ENCODE results near the gene DMBT1. TPM values are rescaled to one million over a fixed set of nuclear protein-coding genes. Genes with fewer than 3 reads are reported as not detected.
"Not testable (repeated sequence)": the region's sequence is repeated elsewhere in the genome, so short reads cannot be mapped to it uniquely, and the experiment has no call there.

Gene DMBT1
- total RNA-seq, 1 donor from 2014 or later: 6.5 TPM

GRCh38 chr10:122576291-122576690, 15.7 kb downstream of the DMBT1 start:
- peaks cover 20% of the 10 kb centered on the region for H3K27me3 Mint-ChIP-seq

GRCh38 chr10:122577311-122577885, 16.8 kb downstream of the DMBT1 start:
- Mint-ChIP-seq H3K36me3 (no peaks in the 10 kb centered on the region), H3K4me1 (ENCODE audit: unreplicated experiment) (no peaks in the 10 kb centered on the region)

More at GRCh38 chr10:122576291-122576690, 15.7 kb downstream of the DMBT1 start:
- H3K27ac Mint-ChIP-seq: no peak overlapping the region
- H3K36me3 Mint-ChIP-seq: no peaks in the 10 kb centered on the region
- no peak for DNase-seq (ENCODE audit: extremely low spot score, unreplicated experiment)
- H3K4me3 Mint-ChIP-seq: no peak overlapping the region
- H3K9me3 Mint-ChIP-seq: no peaks in the 10 kb centered on the region
- TF ChIP-seq CTCF (conservative IDR thresholded peaks at IDR 0.05): no peak
- H3K4me1 Mint-ChIP-seq (ENCODE audit: unreplicated experiment): no peaks in the 10 kb centered on the region

GRCh38 chr10:122586070-122586469, 25.5 kb downstream of the DMBT1 start:
- not testable (repeated sequence) for H3K27ac Mint-ChIP-seq; H3K4me3 Mint-ChIP-seq; DNase-seq (ENCODE audit: extremely low spot score, unreplicated experiment); H3K9me3 Mint-ChIP-seq; H3K4me1 Mint-ChIP-seq (ENCODE audit: unreplicated experiment); H3K36me3 Mint-ChIP-seq
- H3K27me3 Mint-ChIP-seq: peaks cover 12% of the 10 kb centered on the region

More at GRCh38 chr10:122577311-122577885, 16.8 kb downstream of the DMBT1 start:
- Mint-ChIP-seq H3K9me3 (no peaks in the 10 kb centered on the region), H3K4me3 (no peak overlapping the region), H3K27me3 (peaks cover 13% of the 10 kb centered on the region), H3K27ac (no peak overlapping the region)
- no peak for TF ChIP-seq CTCF (conservative IDR thresholded peaks at IDR 0.05)
- no peak for DNase-seq (ENCODE audit: extremely low spot score, unreplicated experiment)

- no peak for TF ChIP-seq CTCF (conservative IDR thresholded peaks at IDR 0.05)
- H3K36me3 Mint-ChIP-seq: no peaks in the 10 kb centered on the region
- no peaks in the 10 kb centered on the region for H3K9me3 Mint-ChIP-seq
- DNase-seq (ENCODE audit: extremely low spot score, unreplicated experiment): no peak
- H3K4me3 Mint-ChIP-seq: no peak overlapping the region
- peaks cover 13% of the 10 kb centered on the region for H3K27me3 Mint-ChIP-seq
- no peak overlapping the region for H3K27ac Mint-ChIP-seq
- H3K4me1 Mint-ChIP-seq (ENCODE audit: unreplicated experiment): no peaks in the 10 kb centered on the region
Measured at GRCh38 chr10:122587098-122587760, 26.7 kb downstream of the DMBT1 start.

GRCh38 chr10:122588381-122588780, 27.8 kb downstream of the DMBT1 start:
- Mint-ChIP-seq H3K27me3 (peaks cover 15% of the 10 kb centered on the region), H3K4me1 (ENCODE audit: unreplicated experiment) (no peaks in the 10 kb centered on the region), H3K4me3 (no peak overlapping the region), H3K36me3 (no peaks in the 10 kb centered on the region), H3K27ac (no peak overlapping the region), H3K9me3 (no peaks in the 10 kb centered on the region)
- no peak for DNase-seq (ENCODE audit: extremely low spot score, unreplicated experiment)
- TF ChIP-seq CTCF (conservative IDR thresholded peaks at IDR 0.05): no peak

GRCh38 chr10:122590153-122590552, 29.6 kb downstream of the DMBT1 start:
- Mint-ChIP-seq H3K27me3 (peaks cover 15% of the 10 kb centered on the region), H3K4me1 (ENCODE audit: unreplicated experiment) (no peaks in the 10 kb centered on the region), H3K9me3 (no peaks in the 10 kb centered on the region), H3K36me3 (no peaks in the 10 kb centered on the region), H3K27ac (no peak overlapping the region), H3K4me3 (no peak overlapping the region)
- DNase-seq (ENCODE audit: extremely low spot score, unreplicated experiment): no peak
- TF ChIP-seq CTCF (conservative IDR thresholded peaks at IDR 0.05): no peak
